Activated T-cell treated with anti-CD3 and anti-CD28 coated beads for 48 hours (primary cell): Measurements from ENCODE around the gene CLCA1.

Source experiments
- DNase-seq: peaks from one replicate; pipeline ENCODE4 v3.0.0-alpha.2; 2020; ENCODE audit warnings: low read depth

Gene CLCA1

DNA sequence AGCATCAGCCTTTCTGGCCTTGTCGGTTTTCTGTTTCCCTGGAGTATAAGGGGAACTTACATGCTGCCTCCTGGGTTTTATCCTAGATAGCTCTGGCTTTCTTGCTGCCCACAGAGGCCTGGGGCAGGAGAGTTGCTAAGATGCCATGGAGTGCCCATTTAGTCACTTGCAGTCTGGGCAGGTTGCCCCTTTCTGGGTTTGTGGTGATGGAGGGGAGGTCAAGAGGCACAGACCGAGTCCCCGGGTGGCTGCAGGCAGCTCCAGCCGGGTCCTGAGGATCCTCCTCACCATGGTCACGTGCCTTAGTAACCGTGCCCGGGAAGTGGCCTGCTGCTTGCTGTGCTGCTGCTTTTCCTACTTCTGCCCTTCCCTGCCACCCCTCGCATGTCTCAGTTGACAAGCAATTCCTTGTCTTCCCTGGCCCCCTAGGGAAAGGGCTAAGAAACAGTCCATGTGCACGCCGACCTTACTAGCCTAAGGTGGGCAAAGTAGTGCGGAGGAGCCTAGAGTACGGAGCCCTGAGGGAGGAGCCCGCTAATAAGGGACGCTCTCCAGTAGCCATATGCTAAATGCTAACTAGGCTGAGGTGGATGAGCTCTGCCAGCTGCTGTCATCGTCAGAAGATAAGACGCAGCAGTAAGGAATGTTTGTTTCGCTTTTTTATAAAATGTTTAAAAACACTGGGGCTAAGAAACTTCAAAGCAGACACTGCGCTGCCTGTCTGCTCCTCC lies 34.8 kb downstream of the CLCA1 start:
- no peak for DNase-seq

- no peak for DNase-seq
Measured at GRCh38 chr1:86504137-86504479, 35.4 kb downstream of the CLCA1 start.

GRCh38 chr1:86504895-86505563 lies 36.3 kb downstream of the CLCA1 start:
- no peak for DNase-seq

GRCh38 chr1:86505564-86505902 lies 36.8 kb downstream of the CLCA1 start:
- no peak for DNase-seq

- DNase-seq: no peak
Measured at GRCh38 chr1:86507935-86508582, 39.3 kb downstream of the CLCA1 start.

DNA sequence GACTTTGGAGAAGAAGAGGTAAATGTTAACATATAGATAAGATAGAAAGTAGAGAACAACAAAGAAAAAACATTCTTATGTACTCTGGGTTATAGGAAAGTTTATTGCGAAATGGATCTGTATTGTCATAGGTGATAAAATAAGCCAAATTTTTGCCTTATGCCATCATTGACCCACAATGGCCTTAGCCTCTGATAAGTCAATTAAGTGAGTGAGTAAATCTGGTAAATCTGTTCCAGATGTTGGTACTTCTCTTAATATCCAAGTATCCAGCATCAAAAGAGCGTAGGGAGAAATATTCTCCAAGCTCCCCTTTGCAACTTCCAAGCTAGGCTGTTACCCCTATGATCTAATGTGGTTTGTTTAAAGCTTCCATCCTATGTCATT lies 39.8 kb downstream of the CLCA1 start:
- DNase-seq: no peak

DNA sequence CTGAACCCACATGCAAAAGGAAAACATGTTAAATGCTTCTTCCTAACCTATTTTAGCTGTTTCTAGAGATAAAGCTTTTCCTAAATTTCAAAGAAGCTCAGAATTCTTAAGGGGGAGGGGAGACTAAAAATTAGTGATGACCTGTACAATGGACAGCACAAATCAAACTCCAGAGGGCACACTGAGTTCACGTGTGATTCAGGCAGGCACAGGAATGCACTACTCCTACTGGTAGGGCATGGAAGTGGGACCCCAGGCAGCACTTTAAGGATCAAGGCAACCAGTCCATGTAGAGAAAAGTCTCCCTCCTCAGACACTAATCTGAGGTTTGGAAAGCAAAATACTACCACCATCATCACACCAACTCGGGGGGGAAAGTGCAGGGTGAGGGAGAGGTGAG lies 46.9 kb downstream of the CLCA1 start:
- no peak for DNase-seq

DNA sequence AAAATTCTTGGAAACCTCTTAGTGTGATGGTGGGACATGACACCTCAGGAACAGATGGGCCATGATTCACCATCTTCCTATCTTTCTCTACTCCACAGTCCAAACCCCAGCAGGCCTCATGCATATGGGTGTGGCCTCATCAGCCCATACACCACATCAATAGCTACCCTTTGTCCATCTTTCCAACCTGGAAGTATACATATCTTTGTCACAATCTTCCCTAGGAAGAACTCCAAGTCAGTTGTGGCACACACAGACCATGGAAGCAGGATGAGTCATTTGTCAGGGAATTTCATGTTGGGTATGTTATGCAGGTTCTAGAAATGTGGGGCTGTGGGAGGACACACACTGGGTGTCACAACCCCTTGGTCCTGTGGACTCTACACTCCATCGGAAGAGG lies 47.6 kb downstream of the CLCA1 start:
- DNase-seq: no peak

DNA sequence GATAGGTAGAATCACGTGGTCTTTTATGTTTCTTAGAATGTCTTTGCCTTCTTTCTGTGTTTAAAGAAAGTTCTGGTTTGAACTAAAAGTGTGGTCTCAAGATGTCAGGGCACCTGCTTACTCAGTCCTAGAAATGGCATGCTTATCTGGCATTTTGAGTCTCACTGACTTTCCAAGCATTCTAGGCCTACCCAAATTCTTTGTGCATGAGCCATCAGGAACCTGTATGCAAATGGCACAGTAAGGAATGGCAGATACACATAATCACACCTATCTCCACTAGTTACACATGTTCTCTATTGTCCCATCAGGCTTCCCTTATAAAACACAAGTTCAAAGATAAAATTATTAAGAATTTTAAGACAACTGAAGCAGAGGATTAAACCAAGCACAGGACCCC lies 48.6 kb downstream of the CLCA1 start:
- no peak for DNase-seq

DNA sequence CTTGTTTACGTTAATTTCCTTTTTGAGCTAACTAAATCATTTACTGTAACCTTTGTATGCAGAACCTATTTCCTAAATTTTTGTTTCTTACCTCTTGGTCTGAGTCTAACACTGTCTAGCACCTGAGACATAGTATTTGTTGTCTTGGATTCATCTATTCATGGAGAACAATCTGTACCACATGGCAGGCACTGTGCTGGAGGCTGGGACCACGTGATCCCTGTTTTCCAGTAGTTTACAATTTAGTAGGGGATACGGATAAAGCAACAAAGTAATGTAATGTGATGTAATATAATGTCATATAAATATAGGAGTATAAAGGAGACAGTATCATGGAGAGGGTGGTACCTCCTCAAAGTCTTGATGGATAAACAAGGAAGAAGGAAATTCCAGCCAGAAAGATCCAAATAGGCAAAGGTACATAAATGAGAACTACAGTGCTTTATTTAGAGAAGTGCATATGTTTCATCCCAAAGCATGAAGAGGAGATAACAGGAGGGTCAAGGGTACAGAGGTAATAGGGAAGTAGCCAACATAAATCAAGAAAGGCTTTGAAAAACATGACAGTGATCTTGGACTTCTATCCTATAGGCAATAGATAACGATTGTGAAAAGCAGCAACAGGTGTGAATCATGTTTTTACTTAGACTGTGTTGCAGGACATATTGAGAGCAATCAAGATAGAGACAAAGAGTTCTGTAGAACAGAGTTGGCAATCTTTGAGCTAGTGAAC lies 52.2 kb downstream of the CLCA1 start:
- DNase-seq: no peak

- no peak for DNase-seq
Measured at GRCh38 chr1:86521522-86521891, 52.8 kb downstream of the CLCA1 start.

- no peak for DNase-seq
Measured at GRCh38 chr1:86522240-86522639, 53.5 kb downstream of the CLCA1 start.

DNA sequence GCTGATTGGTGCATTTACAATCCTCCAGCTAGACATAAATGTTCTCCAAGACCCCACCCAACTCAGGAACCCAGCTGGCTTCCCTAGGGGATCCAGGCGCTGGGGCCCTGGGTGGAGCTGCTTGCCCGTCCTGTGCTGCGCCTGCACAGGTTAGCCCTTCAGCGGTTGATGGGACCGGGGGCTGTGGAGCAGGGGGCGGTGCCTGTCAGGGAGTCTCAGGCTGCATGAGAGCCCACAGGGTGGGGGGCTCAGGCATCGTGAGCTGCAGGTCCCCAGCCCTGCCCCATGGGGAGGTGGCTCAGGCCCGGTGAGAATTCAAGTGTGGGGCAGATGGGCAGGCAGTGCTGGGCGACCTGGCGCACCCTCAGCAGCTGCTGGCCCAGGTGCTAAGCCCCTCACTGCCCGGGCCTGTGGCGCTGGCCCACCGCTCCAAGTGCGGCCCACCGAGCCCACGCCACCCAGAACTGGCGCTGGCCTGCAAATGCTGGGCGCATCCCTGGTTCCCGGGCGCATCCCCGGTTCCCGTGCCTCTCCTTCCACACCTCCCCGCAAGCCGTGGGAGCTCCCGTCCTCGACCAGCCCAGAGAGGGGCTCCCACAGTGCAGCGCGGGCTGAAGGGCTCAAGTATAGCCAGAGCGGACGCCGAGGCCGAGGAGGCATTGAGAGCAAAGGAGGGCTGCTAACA lies 55.1 kb downstream of the CLCA1 start:
- DNase-seq: no peak

DNA sequence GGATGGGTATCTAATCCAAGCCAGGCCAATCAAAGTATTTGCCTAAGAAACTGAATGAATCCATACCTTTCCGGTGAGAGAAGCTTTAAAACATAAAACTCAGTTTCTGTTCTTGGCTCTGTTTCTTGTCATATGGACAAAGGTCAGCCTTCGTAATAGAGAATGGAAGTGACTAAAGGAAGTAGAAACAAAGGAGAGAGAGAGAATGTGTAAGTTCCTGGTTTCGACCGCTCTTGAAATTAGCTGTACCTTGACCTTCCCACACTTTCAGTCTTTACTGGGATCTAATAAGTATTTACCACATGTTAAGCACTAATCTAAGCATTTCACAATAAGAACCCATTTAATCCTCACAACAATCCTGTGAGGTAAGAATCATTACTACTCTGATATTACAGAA lies 58.6 kb downstream of the CLCA1 start:
- no peak for DNase-seq

DNA sequence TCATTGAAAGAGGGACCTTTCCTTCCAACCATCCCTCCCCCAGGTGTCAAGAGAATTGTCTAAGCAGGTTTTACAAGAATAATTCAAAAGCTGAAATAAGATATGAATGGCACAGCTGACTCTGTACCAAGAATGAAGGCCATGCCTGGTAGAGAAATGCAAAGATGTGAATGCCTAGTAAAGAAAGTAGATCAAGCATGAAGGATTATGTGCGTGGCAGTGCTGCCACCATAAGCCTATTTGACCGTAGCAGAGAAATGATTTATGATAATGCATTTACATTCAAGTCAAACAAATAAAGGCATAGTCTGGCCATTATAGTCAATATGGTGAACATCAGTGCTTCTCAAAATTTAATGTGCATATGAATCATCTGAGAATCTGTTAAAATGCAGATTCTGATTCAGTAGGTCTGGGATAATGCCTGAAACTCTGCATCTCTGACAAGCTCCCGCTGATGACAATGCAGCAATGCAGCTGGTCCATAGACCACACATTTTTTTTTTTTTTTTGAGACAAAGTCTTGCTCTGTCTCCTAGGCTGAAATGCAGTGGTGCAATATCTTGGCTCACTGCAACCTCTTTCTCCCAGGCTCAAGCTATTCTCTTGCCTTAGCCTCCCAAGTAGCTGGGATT lies 61.6 kb downstream of the CLCA1 start:
- no peak for DNase-seq

- DNase-seq: no peak
Measured at GRCh38 chr1:86537928-86538695, 69.4 kb downstream of the CLCA1 start.

- DNase-seq: no peak
Measured at GRCh38 chr1:86538775-86539174, 70.0 kb downstream of the CLCA1 start.

DNA sequence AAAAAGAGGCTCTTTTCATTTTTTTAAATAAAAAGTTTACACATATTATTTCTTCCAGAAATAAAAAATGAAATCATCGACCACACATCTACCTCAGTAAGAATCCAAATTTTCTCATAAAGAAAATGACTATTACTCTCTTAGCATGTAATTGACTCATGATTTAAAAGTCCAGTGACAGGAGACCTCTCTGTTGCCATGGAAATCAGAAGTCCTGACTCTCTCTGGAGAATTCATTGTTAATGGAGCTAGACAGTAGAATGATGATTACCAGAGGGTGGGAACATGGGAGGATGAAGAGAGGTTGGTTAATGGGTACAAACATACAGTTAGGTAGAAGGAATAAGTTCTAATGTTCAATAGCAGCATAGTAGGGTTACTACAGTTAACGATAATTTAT lies 73.1 kb downstream of the CLCA1 start:
- no peak for DNase-seq

DNA sequence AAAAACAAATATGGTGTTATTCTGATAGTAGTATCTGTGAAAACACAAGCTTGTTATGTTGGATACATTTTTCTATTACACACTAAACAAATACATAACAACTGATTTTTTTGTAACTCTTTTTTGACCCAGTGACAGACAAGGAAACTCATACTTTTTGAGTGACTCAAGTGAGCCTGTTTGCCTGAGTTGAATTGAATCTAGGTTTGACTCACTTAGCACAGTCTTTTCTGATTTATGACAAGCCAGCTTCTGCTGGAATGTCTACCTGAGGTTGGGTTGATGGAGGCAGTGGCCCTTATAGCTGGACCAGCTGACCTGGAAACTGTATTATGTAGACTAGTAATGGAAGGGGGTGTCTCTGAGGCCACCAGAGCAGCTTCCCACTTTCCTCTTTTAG lies 73.9 kb downstream of the CLCA1 start:
- DNase-seq: no peak

DNA sequence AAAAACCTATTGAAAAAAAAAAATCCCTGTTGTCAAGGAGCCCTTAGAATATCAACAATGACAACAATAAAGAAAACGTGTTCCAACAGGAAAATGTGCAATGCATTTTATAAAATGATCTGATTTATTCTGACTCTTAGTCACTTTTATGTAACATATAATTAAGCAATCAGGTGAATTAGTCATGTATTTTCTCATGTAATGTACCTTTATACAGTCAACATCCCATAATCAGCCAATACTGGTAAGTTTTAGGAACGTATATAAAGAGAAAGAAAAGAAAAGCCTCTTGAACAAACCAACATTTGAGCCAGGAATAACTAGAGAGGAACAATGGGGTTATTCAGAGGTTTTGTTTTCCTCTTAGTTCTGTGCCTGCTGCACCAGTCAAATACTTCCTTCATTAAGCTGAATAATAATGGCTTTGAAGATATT lies 78.1 kb downstream of the CLCA1 start, which contains the start of gene CLCA4:
Gene CLCA4 (plus strand): TSS at position 292 of the 435 bp plus-strand sequence. CDS start 42 bp downstream, at position 334.
- no peak for DNase-seq

DNA sequence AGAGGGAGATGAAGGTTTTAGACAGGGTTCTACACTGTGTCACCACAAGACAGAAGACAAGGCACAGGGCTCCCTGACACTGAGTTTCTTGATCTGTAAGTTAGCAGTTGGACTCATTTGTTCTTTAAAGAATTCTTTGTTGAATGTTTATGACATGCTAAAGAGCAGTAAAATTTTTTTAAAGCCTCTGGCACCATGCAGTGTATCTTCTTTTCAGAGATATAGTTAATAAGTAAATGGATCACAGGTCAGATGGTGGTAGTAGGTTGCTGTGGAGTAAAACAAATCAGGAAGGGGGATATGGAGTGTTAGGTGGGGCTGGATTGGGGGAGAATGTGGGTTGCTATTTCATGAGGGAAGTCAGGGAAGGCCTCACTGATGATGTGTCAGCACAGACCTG lies 80.1 kb downstream of the CLCA1 start:
- DNase-seq: no peak
